RCC 7860 (cell line): ENCODE data around the gene LMTK2.

ENCODE experiments used
- DNase-seq: peaks from one replicate; pipeline ENCODE4 v3.0.0-alpha.2; 2015; ENCODE audit warnings: low spot score
- FAIRE-seq: peaks from 2 replicates; lab custom pipeline; 2012; peaks lifted over from hg19 to GRCh38; lab: Jason Lieb, UNC

The LMTK2 gene

GRCh38 chr7:98231493-98232262, 125.0 kb downstream of the LMTK2 start:
- DNase-seq (no peak), FAIRE-seq (no peak)

DNA sequence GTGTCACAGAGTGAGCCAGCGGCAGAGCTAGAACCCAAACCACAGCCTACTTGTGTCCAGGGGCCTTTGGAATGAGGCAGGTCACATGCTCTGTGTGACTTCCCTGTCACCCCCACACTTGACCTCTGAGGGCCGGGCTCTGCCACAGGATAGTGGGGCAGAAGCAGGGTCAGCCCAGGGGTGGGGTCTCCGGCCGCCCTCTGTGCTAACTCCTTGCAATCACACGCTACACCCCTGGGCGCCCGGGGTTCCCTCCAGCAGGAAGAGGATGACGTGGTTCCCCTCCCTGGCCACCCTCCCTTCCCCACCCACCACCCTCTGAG, 125.6 kb downstream of the LMTK2 start:
- FAIRE-seq = no peak

GRCh38 chr7:98232799-98233198, 126.1 kb downstream of the LMTK2 start:
- DNase-seq (no peak), FAIRE-seq (no peak)

More for the DNA sequence above, 125.6 kb downstream of the LMTK2 start:
- no peak for DNase-seq

DNA sequence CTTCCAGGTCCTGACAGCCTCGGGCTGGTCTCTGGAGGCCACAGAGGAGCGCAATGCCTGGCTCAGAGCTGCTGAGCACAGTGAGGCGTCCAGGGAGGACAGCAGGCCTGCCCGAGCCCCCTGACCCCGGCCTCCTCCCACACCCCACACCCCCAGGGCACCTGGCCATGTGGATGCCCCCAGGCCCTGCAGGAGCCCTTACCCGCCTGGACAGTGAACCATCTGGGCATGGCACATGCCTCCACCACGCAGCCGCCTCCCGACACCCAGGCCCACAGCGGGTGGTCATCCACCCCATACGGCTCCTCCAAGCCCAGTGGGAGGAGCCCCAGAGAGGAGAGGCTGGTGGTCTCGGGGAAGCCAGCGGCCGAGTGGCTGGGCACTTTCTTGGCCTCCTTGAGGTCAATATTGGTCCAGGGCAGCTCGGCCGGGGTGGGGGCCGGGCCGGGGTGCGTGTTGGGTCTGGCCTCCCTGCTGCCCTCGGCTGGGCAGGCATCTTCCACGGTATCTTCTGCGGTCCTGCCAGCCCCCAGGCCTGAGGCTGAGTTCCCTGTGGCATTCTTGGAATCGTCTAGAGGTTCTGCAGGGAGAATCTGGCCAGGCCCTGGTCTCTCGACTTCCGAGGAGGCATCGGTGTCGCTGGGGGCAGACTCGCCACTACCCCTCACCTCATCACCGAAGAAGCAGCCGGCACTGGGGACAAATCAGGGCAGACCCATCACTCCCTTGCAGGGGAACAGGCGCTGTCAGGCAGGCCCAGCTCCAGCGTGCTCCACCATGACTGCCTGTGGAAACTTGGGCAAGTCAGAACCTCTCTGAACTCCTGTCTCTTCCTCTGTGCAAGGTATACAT, 126.8 kb downstream of the LMTK2 start:
- no peak for FAIRE-seq
- DNase-seq = no peak

- DNase-seq (no peak), FAIRE-seq (no peak)
These were observed 127.9 kb downstream of the LMTK2 start for GRCh38 chr7:98234429-98235147.

DNA sequence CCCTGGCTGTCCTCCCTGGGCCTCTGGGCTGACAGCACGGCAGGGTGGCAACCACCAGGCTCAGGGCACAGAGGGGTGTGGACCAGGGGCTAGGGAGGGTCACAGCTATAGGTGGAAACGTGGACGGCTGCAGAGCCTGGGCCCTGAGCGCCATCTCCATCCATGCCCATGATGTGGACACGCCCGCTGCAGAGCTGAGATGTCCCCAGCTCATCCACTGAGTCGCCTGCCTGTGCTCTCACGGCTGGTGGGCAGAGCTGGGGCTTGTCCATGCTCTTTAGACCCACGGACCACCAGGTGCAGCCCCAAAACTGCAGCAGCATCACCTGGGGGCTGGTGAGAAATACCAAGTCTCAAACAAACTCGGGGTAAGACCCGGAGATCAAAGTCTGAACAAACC, 129.2 kb downstream of the LMTK2 start:
- FAIRE-seq (no peak), DNase-seq (no peak)

GRCh38 chr7:98236355-98237185, 129.9 kb downstream of the LMTK2 start:
- DNase-seq = no peak
- FAIRE-seq = no peak

GRCh38 chr7:98238076-98238475, 131.4 kb downstream of the LMTK2 start:
- no peak for FAIRE-seq

GRCh38 chr7:98238976-98239375, 132.3 kb downstream of the LMTK2 start:
- peak; percentile 24 for DNase-seq
- FAIRE-seq = no peak

More at GRCh38 chr7:98238076-98238475, 131.4 kb downstream of the LMTK2 start:
- no peak for DNase-seq

- FAIRE-seq = no peak
- DNase-seq = no peak
These were observed 134.5 kb downstream of the LMTK2 start for GRCh38 chr7:98240961-98241673.

GRCh38 chr7:98241674-98242241, 135.1 kb downstream of the LMTK2 start:
- DNase-seq = no peak
- FAIRE-seq = no peak

- DNase-seq (no peak), FAIRE-seq (no peak)
These were observed 135.7 kb downstream of the LMTK2 start for GRCh38 chr7:98242342-98242741.

- FAIRE-seq (no peak), DNase-seq (no peak)
These were observed 136.3 kb downstream of the LMTK2 start for GRCh38 chr7:98242934-98243333.

- FAIRE-seq (no peak), DNase-seq (no peak)
These were observed 138.2 kb downstream of the LMTK2 start for GRCh38 chr7:98244871-98245270.

DNA sequence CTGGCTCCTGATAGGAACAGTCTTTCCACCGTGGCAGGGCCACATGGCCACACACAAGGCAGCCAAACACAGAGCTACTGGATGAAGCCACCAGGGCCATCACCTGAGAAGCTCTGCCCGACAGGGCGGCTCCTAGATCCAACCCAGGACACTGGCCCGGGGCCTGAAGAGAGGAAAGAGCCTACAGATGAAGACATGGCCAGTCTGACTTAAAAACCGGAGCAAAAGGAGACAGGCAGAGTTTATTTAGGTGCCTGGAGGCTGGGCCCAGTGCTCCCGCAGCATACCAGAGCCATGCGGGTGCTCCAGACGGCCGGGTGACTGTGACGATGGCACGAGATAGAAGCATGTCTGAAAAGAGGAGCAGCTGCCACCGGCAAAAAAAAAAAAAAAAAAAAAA, 141.5 kb downstream of the LMTK2 start:
- DNase-seq (no peak), FAIRE-seq (no peak)

- FAIRE-seq (no peak), DNase-seq (no peak)
These were observed 142.4 kb downstream of the LMTK2 start for GRCh38 chr7:98249106-98249505.

DNA sequence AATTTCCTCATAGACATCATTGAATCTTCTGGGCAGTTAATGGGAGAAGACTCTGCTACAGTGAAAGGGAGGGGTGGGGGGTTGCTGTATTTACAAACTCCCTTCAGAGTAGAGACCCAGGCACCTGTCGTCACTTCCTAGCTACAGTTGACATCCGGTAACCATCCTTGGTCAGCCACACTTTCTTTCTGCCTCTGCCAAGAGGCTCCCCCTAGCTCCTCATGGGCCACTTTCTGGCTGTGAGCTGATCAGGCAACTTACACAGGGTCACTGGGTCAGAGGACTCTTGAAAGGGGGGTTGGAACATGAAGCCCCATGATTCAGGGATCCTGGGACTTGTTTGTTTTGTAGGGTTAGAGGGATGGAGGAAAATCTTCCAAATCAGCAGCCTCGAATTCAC, 144.1 kb downstream of the LMTK2 start:
- FAIRE-seq (no peak), DNase-seq (no peak)

DNA sequence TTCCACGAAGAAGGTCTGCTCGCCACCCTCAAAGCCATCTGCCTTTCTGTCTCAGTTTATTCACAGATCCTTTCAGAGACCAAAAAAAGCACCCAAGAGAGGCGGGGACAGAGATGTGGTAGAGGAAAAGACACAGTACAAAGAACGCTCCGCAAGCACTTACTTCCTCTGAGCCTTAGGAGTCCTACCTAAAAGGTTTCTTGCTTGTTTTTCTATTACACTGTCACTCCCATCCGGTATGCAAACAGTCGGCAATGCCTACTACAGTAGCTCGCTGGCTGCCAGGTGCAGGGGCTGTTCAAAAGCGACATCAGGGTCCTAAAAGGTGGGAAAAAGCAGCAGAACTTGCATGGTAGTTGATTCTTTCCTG, 144.6 kb downstream of the LMTK2 start:
- no peak for FAIRE-seq

GRCh38 chr7:98251601-98252424, 145.2 kb downstream of the LMTK2 start, which contains the start of gene TECPR1:
TSS of gene TECPR1 (minus strand) at chr7:98252232. CDS start at chr7:98246146, 6,086 bp downstream.
- no peak for FAIRE-seq
- DNase-seq = peak; percentile 81

More for the DNA sequence above, 144.6 kb downstream of the LMTK2 start:
- DNase-seq = no peak
